Measurements from ENCODE around the gene TMEM121B.

DNA sequence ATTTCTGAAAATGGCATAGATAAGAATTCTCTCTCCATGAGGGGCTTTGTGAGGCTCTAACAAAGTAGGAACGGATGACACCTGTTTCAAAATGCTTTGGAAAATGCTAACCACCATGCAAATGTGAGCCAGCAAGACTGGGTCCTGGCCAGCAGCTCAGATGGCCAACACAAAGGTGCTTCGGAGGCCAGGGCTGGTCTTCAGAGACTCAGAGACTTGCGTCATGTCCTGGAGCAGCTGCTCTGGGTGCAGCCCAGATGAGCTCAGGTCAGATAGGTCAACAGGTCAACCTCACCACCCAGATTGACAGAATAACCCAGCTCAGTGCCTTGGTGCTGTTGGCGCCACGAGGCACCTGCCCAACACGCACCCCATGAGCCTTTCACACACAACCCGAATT is 12.0 kb upstream of the TMEM121B start:
- TF ChIP-seq POLR2AphosphoS5 (IDR thresholded peaks at IDR 0.05; ENCODE audit: low read depth) (no peak), EZH2 (IDR thresholded peaks at IDR 0.05; ENCODE audit: low read depth, unreplicated experiment) (no peak), NANOG (IDR thresholded peaks at IDR 0.05; ENCODE audit: borderline replicate concordance) (no peak), EZH2phosphoT487 (IDR thresholded peaks at IDR 0.05; ENCODE audit: unreplicated experiment) (no peak), STAT1 (IDR thresholded peaks at IDR 0.05; ENCODE audit: unreplicated experiment) (no peak), CREB1 (CRISPR knock-in tag; IDR thresholded peaks at IDR 0.05; ENCODE audit: low read depth) (no peak)
- TF ChIP-seq, protein P1, sequence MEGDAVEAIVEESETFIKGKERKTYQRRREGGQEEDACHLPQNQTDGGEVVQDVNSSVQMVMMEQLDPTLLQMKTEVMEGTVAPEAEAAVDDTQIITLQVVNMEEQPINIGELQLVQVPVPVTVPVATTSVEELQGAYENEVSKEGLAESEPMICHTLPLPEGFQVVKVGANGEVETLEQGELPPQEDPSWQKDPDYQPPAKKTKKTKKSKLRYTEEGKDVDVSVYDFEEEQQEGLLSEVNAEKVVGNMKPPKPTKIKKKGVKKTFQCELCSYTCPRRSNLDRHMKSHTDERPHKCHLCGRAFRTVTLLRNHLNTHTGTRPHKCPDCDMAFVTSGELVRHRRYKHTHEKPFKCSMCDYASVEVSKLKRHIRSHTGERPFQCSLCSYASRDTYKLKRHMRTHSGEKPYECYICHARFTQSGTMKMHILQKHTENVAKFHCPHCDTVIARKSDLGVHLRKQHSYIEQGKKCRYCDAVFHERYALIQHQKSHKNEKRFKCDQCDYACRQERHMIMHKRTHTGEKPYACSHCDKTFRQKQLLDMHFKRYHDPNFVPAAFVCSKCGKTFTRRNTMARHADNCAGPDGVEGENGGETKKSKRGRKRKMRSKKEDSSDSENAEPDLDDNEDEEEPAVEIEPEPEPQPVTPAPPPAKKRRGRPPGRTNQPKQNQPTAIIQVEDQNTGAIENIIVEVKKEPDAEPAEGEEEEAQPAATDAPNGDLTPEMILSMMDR (conservative IDR thresholded peaks at IDR 0.05; ENCODE audit: low read depth in 2 of 2) = no peak
- TF ChIP-seq, protein P2, sequence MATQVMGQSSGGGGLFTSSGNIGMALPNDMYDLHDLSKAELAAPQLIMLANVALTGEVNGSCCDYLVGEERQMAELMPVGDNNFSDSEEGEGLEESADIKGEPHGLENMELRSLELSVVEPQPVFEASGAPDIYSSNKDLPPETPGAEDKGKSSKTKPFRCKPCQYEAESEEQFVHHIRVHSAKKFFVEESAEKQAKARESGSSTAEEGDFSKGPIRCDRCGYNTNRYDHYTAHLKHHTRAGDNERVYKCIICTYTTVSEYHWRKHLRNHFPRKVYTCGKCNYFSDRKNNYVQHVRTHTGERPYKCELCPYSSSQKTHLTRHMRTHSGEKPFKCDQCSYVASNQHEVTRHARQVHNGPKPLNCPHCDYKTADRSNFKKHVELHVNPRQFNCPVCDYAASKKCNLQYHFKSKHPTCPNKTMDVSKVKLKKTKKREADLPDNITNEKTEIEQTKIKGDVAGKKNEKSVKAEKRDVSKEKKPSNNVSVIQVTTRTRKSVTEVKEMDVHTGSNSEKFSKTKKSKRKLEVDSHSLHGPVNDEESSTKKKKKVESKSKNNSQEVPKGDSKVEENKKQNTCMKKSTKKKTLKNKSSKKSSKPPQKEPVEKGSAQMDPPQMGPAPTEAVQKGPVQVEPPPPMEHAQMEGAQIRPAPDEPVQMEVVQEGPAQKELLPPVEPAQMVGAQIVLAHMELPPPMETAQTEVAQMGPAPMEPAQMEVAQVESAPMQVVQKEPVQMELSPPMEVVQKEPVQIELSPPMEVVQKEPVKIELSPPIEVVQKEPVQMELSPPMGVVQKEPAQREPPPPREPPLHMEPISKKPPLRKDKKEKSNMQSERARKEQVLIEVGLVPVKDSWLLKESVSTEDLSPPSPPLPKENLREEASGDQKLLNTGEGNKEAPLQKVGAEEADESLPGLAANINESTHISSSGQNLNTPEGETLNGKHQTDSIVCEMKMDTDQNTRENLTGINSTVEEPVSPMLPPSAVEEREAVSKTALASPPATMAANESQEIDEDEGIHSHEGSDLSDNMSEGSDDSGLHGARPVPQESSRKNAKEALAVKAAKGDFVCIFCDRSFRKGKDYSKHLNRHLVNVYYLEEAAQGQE (IDR thresholded peaks at IDR 0.05; ENCODE audit: unreplicated experiment) = no peak
- TF ChIP-seq, protein P3, sequence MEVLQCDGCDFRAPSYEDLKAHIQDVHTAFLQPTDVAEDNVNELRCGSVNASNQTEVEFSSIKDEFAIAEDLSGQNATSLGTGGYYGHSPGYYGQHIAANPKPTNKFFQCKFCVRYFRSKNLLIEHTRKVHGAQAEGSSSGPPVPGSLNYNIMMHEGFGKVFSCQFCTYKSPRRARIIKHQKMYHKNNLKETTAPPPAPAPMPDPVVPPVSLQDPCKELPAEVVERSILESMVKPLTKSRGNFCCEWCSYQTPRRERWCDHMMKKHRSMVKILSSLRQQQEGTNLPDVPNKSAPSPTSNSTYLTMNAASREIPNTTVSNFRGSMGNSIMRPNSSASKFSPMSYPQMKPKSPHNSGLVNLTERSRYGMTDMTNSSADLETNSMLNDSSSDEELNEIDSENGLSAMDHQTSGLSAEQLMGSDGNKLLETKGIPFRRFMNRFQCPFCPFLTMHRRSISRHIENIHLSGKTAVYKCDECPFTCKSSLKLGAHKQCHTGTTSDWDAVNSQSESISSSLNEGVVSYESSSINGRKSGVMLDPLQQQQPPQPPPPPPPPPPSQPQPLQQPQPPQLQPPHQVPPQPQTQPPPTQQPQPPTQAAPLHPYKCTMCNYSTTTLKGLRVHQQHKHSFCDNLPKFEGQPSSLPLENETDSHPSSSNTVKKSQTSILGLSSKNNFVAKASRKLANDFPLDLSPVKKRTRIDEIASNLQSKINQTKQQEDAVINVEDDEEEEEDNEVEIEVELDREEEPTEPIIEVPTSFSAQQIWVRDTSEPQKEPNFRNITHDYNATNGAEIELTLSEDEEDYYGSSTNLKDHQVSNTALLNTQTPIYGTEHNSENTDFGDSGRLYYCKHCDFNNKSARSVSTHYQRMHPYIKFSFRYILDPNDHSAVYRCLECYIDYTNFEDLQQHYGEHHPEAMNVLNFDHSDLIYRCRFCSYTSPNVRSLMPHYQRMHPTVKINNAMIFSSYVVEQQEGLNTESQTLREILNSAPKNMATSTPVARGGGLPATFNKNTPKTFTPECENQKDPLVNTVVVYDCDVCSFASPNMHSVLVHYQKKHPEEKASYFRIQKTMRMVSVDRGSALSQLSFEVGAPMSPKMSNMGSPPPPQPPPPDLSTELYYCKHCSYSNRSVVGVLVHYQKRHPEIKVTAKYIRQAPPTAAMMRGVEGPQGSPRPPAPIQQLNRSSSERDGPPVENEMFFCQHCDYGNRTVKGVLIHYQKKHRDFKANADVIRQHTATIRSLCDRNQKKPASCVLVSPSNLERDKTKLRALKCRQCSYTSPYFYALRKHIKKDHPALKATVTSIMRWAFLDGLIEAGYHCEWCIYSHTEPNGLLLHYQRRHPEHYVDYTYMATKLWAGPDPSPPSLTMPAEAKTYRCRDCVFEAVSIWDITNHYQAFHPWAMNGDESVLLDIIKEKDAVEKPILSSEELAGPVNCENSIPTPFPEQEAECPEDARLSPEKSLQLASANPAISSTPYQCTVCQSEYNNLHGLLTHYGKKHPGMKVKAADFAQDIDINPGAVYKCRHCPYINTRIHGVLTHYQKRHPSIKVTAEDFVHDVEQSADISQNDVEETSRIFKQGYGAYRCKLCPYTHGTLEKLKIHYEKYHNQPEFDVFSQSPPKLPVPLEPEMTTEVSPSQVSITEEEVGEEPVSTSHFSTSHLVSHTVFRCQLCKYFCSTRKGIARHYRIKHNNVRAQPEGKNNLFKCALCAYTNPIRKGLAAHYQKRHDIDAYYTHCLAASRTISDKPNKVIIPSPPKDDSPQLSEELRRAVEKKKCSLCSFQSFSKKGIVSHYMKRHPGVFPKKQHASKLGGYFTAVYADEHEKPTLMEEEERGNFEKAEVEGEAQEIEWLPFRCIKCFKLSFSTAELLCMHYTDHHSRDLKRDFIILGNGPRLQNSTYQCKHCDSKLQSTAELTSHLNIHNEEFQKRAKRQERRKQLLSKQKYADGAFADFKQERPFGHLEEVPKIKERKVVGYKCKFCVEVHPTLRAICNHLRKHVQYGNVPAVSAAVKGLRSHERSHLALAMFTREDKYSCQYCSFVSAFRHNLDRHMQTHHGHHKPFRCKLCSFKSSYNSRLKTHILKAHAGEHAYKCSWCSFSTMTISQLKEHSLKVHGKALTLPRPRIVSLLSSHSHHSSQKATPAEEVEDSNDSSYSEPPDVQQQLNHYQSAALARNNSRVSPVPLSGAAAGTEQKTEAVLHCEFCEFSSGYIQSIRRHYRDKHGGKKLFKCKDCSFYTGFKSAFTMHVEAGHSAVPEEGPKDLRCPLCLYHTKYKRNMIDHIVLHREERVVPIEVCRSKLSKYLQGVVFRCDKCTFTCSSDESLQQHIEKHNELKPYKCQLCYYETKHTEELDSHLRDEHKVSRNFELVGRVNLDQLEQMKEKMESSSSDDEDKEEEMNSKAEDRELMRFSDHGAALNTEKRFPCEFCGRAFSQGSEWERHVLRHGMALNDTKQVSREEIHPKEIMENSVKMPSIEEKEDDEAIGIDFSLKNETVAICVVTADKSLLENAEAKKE (CRISPR knock-in tag; IDR thresholded peaks at IDR 0.05) = no peak
- TF ChIP-seq, protein P4, sequence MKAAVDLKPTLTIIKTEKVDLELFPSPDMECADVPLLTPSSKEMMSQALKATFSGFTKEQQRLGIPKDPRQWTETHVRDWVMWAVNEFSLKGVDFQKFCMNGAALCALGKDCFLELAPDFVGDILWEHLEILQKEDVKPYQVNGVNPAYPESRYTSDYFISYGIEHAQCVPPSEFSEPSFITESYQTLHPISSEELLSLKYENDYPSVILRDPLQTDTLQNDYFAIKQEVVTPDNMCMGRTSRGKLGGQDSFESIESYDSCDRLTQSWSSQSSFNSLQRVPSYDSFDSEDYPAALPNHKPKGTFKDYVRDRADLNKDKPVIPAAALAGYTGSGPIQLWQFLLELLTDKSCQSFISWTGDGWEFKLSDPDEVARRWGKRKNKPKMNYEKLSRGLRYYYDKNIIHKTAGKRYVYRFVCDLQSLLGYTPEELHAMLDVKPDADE (IDR thresholded peaks at IDR 0.05) = no peak

Measured in GM23338 (cell line).